GM12873 (cell line): ENCODE data around the gene MYO3B.

Experiments used
- TF ChIP-seq, protein P1 (sequence below): IDR thresholded peaks from 2 replicates; pipeline ENCODE4 v1.5.1; 2012; ENCODE audit warnings: low read depth, mild to moderate bottlenecking, moderate library complexity, low read length, control low read depth; ENCODE audit not compliant: insufficient read depth; ENCODE audit errors: missing control alignments

The MYO3B gene

GRCh38 chr2:170586571-170587095, 408.7 kb downstream of the MYO3B start:
- TF ChIP-seq, protein P1, sequence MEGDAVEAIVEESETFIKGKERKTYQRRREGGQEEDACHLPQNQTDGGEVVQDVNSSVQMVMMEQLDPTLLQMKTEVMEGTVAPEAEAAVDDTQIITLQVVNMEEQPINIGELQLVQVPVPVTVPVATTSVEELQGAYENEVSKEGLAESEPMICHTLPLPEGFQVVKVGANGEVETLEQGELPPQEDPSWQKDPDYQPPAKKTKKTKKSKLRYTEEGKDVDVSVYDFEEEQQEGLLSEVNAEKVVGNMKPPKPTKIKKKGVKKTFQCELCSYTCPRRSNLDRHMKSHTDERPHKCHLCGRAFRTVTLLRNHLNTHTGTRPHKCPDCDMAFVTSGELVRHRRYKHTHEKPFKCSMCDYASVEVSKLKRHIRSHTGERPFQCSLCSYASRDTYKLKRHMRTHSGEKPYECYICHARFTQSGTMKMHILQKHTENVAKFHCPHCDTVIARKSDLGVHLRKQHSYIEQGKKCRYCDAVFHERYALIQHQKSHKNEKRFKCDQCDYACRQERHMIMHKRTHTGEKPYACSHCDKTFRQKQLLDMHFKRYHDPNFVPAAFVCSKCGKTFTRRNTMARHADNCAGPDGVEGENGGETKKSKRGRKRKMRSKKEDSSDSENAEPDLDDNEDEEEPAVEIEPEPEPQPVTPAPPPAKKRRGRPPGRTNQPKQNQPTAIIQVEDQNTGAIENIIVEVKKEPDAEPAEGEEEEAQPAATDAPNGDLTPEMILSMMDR = no peak

DNA sequence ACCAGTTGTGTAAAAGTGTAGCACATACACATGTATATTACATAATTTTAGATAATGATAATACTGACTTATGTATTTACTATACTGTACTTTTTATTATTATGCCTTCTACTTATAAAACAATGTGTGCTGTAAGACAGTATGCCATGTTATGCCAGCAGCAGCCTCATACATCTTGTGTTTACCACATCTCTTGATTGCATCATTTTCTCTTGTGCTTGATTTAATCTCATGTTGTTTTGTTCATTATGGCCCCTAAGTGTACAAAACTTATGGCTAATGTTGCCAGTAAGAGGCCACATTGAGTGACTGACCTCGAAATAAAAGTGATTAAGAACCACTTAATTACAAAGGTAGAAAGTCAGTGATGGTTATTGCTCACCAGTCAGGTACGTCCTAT, 409.2 kb downstream of the MYO3B start:
- TF ChIP-seq, protein P1 = no peak

- TF ChIP-seq, protein P1 = no peak
Measured at GRCh38 chr2:170587922-170588321, 410.0 kb downstream of the MYO3B start.

GRCh38 chr2:170588729-170589128, 410.8 kb downstream of the MYO3B start:
- TF ChIP-seq, protein P1 = no peak

DNA sequence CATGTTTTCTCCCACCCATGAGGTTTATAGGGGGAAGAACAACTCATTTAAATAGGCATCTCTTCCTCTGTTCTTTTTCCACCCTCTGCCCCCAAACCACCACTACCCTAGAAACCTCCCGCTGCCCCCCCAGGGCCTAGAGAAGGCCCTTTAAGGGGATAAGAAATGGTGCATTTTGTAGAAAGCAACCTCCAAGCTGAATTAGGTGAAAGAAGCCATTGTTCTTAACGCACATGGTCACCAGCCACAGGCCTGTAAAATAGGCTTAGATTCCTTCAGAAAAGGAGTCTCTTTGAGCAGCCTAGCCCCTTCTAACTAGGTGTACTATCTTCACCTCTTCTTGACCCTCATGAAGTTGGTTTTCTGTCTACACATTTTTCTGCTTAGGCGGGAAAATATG, 418.6 kb downstream of the MYO3B start:
- TF ChIP-seq, protein P1 = no peak

- TF ChIP-seq, protein P1 = no peak
Measured at GRCh38 chr2:170598067-170598395, 420.1 kb downstream of the MYO3B start.

DNA sequence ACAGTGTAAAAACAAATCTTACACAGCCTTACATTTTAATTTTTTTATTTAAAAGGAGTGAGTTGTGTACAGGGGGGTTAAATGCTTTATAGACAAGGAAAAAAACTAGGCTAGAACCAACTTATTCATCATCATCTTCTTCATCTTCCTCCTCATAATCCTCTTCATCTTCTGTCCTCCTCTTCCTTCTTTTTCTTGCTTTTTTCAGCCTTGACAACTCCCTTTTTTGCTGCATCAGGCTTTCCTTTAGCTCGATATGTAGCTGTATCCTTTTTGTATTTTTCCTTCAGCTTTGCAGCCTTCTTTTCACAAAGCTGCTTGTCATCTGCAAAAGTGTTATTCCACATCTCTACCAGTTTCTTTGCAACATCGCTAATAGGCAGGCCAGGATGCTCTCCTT, 423.5 kb downstream of the MYO3B start:
- TF ChIP-seq, protein P1 = no peak

DNA sequence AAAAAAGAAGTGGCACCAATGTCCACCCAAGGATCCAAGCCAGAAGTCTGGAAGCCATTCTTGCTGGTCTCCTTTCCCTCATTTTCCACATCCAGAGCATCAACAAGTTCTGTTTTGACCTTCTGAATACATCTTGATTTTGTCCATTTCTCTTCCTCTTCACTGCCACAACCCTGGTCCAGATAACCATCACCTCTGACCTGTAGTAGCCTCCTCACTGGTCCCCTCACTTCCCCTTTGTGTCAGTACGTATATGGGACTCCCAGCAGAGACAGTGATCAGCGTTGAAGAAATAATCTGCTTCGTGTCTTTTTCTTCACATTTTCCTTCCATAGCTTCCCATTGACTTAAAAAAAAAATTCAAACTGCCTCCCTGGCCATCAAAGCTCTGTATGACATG, 427.9 kb downstream of the MYO3B start:
- TF ChIP-seq, protein P1 = no peak
